Liver (tissue), 9 donors: ENCODE measurements around the gene DSTN. TPM values are rescaled to one million over a fixed set of nuclear protein-coding genes. Genes with fewer than 3 reads are reported as not detected.

Experiments used
- DNase-seq: peaks from one replicate; pipeline ENCODE4 v3.0.0-alpha.2; 2017; ENCODE audit warnings: low spot score
- H3K27ac ChIP-seq, 2 donors: one replicate each; pipeline ENCODE4 v1.7.0; 2013; ENCODE audit warnings: inconsistent platforms in 2 of 2, low read length in 2 of 2, control low read depth in 1 of 2, low read depth in 1 of 2, mild to moderate bottlenecking in 1 of 2
- H3K27me3 ChIP-seq, 4 donors: one replicate each; pipeline versions ENCODE4 v1.6.1 to v1.7.0; 2013; ENCODE audit warnings: low read length in 3 of 4, inconsistent platforms in 1 of 4, mild to moderate bottlenecking in 1 of 4, moderate library complexity in 1 of 4; ENCODE audit not compliant: control insufficient read depth in 4 of 4, insufficient read depth in 4 of 4
- H3K36me3 ChIP-seq, 4 donors: one replicate each; pipeline versions ENCODE4 v1.6.1 to v1.7.0; 2013; ENCODE audit warnings: low read length in 3 of 4, mild to moderate bottlenecking in 3 of 4, low read depth in 1 of 4, moderate library complexity in 1 of 4; ENCODE audit not compliant: control insufficient read depth in 4 of 4, insufficient read depth in 3 of 4
- H3K4me1 ChIP-seq, 4 donors: one replicate each; pipeline versions ENCODE4 v1.6.1 to v1.7.0; 2013; ENCODE audit warnings: low read length in 3 of 4, mild to moderate bottlenecking in 3 of 4, moderate library complexity in 1 of 4; ENCODE audit not compliant: control insufficient read depth in 4 of 4, insufficient read depth in 4 of 4
- H3K4me3 ChIP-seq, 3 donors: one replicate each; pipeline versions ENCODE4 v1.6.1 to v1.7.0; 2013; ENCODE audit warnings: low read length in 3 of 3, control low read depth in 1 of 3, low read depth in 1 of 3, mild to moderate bottlenecking in 1 of 3
- H3K9ac ChIP-seq, 2 donors: one replicate each; pipeline ENCODE4 v1.7.0; 2013; ENCODE audit warnings: low read length in 2 of 2, mild to moderate bottlenecking in 2 of 2, moderate library complexity in 2 of 2, control low read depth in 1 of 2, low read depth in 1 of 2
- H3K9me3 ChIP-seq, 4 donors: one replicate each; pipeline versions ENCODE4 v1.6.1 to v1.7.0; 2013; ENCODE audit warnings: low read length in 3 of 4; ENCODE audit not compliant: control insufficient read depth in 4 of 4
- EGR1 ChIP-seq, 2 donors: IDR thresholded peaks; 2 replicates each; pipeline ENCODE4 v1.6.1; 2016 to 2018; ENCODE audit warnings: antibody characterized with exemption in 2 of 2, low read depth in 2 of 2
- FOXA1 ChIP-seq: IDR thresholded peaks from 2 replicates; pipeline ENCODE4 v1.6.1; 2016; ENCODE audit warnings: antibody characterized with exemption
- FOXA2 ChIP-seq: IDR thresholded peaks from 2 replicates; pipeline ENCODE4 v1.6.1; 2016; ENCODE audit warnings: antibody characterized with exemption
- GABPA ChIP-seq, 2 donors: IDR thresholded peaks in 1 of 2; conservative IDR thresholded peaks in 1 of 2; 2 replicates each; pipeline ENCODE4 v1.6.1; 2016; ENCODE audit warnings: antibody characterized with exemption in 2 of 2, mild to moderate bottlenecking in 1 of 2, moderate library complexity in 1 of 2
- HNF4A ChIP-seq, 2 donors: conservative IDR thresholded peaks; 2 replicates each; pipeline ENCODE4 v1.6.1; 2016; ENCODE audit warnings: antibody characterized with exemption in 2 of 2, mild to moderate bottlenecking in 2 of 2
- HNF4G ChIP-seq: IDR thresholded peaks from 2 replicates; pipeline ENCODE4 v1.6.1; 2016; ENCODE audit warnings: antibody characterized with exemption
- JUND ChIP-seq, 2 donors: IDR thresholded peaks; 2 replicates each; pipeline ENCODE4 v1.6.1; 2016; ENCODE audit warnings: antibody characterized with exemption in 2 of 2
- NR2F2 ChIP-seq: IDR thresholded peaks from 2 replicates; pipeline ENCODE4 v1.6.1; 2016; ENCODE audit warnings: antibody characterized with exemption
- RAD21 ChIP-seq, 2 donors: IDR thresholded peaks; 2 replicates each; pipeline ENCODE4 v1.6.1; 2016; ENCODE audit warnings: antibody characterized with exemption in 2 of 2, mild to moderate bottlenecking in 2 of 2
- RXRA ChIP-seq, 2 donors: IDR thresholded peaks; 2 replicates each; pipeline ENCODE4 v1.6.1; 2017 to 2018; ENCODE audit warnings: antibody characterized with exemption in 2 of 2, mild to moderate bottlenecking in 1 of 2
- SP1 ChIP-seq: IDR thresholded peaks from 2 replicates; pipeline ENCODE4 v1.6.1; 2018; ENCODE audit warnings: antibody characterized with exemption, mild to moderate bottlenecking
- TAF1 ChIP-seq: conservative IDR thresholded peaks from 2 replicates; pipeline ENCODE4 v1.6.1; 2016; ENCODE audit warnings: antibody characterized with exemption, mild to moderate bottlenecking
- YY1 ChIP-seq: IDR thresholded peaks from 2 replicates; pipeline ENCODE4 v1.6.1; 2016; ENCODE audit warnings: antibody characterized with exemption, mild to moderate bottlenecking
- WGBS: extraction: QIAGEN DNeasy Blood & Tissue Kit; methylation state at CpG from one replicate; pipeline ENCODE4 v1.1.7; 2013; 5-methylcytosine and 5-hydroxymethylcytosine counted together
- polyA plus RNA-seq, 2 donors: library from polyadenylated mRNA; stranded (reverse) in 1 of 2; unstranded in 1 of 2; fragments of 200-250 nt in 1 of 2; fragments of >200 nt in 1 of 2; fragmentation: Nextera tagmentation in 1 of 2; extraction: Ambion mirVana in 1 of 2; gene quantifications; one replicate each; pipeline versions ENCODE4 v1.2.1 to v1.2.3, GENCODE V29; 2013 to 2015
- total RNA-seq, 2 donors: library from RNA; depleted of rRNA; stranded (reverse); fragments of >200 nt; gene quantifications; one replicate each; pipeline ENCODE4 v1.2.3, GENCODE V29; 2014
- TF ChIP-seq, protein P1 (sequence below): IDR thresholded peaks from 2 replicates; pipeline ENCODE4 v1.6.1; 2016; ENCODE audit warnings: antibody characterized with exemption
- TF ChIP-seq, protein P2 (sequence below): IDR thresholded peaks from 2 replicates; pipeline ENCODE4 v1.6.1; 2016; ENCODE audit warnings: antibody characterized with exemption, mild to moderate bottlenecking
- TF ChIP-seq, protein P3 (sequence below): fragments of 150-350 bp; IDR thresholded peaks from 2 replicates; pipeline ENCODE4 v1.5.1; 2017; ENCODE audit warnings: improper control_type of control experiment, low read depth, low read length; ENCODE audit not compliant: missing input control
- TF ChIP-seq, protein P4 (sequence below): IDR thresholded peaks from 2 replicates; pipeline ENCODE4 v1.6.1; 2016; ENCODE audit warnings: antibody characterized with exemption
- TF ChIP-seq, protein P5 (sequence below): IDR thresholded peaks from 2 replicates; pipeline ENCODE4 v1.6.1; 2016; ENCODE audit warnings: antibody characterized with exemption
- donor health status: healthy.
- donor health status: healthy.
- donor health status: healthy.
- donor health status: healthy.
- donor health status: healthy.

DSTN gene
- total and polyA plus RNA-seq, 4 donors, result 39.9 to 137 (median 108) TPM

GRCh38 chr20:17616480-17617211 is 46.8 kb downstream of the DSTN start:
- H3K4me1 ChIP-seq, result peaks cover 0 to 6% (median 2%) of the 10 kb centered on the region in 4 donors
- WGBS, result 88% methylated on average over 22 of the region's 22 CpGs
- H3K27me3 ChIP-seq, result no peaks in the 10 kb centered on the region
- H3K36me3 ChIP-seq, result peaks cover 37 to 76% (median 55%) of the 10 kb centered on the region in 4 donors
- H3K27ac ChIP-seq, result no peak overlapping the region
- no peak for DNase-seq
- TF ChIP-seq FOXA2 (no peak), JUND (IDR thresholded peaks at IDR 0.05) (no peak), SP1 (no peak), YY1 (no peak), TAF1 (no peak), HNF4A (conservative IDR thresholded peaks at IDR 0.05) (no peak), RXRA (IDR thresholded peaks at IDR 0.05) (no peak), HNF4G (no peak), RAD21 (IDR thresholded peaks at IDR 0.05) (no peak), FOXA1 (no peak), GABPA (IDR thresholded peaks at IDR 0.05 in 1 of 2, conservative IDR thresholded peaks at IDR 0.05 in 1 of 2) (no peak), NR2F2 (no peak), EGR1 (IDR thresholded peaks at IDR 0.05; ENCODE audit: low read depth in 2 of 2) (no peak)
- TF ChIP-seq, protein P1, sequence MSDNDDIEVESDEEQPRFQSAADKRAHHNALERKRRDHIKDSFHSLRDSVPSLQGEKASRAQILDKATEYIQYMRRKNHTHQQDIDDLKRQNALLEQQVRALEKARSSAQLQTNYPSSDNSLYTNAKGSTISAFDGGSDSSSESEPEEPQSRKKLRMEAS, result no peak
- TF ChIP-seq, protein P2, sequence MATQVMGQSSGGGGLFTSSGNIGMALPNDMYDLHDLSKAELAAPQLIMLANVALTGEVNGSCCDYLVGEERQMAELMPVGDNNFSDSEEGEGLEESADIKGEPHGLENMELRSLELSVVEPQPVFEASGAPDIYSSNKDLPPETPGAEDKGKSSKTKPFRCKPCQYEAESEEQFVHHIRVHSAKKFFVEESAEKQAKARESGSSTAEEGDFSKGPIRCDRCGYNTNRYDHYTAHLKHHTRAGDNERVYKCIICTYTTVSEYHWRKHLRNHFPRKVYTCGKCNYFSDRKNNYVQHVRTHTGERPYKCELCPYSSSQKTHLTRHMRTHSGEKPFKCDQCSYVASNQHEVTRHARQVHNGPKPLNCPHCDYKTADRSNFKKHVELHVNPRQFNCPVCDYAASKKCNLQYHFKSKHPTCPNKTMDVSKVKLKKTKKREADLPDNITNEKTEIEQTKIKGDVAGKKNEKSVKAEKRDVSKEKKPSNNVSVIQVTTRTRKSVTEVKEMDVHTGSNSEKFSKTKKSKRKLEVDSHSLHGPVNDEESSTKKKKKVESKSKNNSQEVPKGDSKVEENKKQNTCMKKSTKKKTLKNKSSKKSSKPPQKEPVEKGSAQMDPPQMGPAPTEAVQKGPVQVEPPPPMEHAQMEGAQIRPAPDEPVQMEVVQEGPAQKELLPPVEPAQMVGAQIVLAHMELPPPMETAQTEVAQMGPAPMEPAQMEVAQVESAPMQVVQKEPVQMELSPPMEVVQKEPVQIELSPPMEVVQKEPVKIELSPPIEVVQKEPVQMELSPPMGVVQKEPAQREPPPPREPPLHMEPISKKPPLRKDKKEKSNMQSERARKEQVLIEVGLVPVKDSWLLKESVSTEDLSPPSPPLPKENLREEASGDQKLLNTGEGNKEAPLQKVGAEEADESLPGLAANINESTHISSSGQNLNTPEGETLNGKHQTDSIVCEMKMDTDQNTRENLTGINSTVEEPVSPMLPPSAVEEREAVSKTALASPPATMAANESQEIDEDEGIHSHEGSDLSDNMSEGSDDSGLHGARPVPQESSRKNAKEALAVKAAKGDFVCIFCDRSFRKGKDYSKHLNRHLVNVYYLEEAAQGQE, result no peak
- TF ChIP-seq, protein P3, sequence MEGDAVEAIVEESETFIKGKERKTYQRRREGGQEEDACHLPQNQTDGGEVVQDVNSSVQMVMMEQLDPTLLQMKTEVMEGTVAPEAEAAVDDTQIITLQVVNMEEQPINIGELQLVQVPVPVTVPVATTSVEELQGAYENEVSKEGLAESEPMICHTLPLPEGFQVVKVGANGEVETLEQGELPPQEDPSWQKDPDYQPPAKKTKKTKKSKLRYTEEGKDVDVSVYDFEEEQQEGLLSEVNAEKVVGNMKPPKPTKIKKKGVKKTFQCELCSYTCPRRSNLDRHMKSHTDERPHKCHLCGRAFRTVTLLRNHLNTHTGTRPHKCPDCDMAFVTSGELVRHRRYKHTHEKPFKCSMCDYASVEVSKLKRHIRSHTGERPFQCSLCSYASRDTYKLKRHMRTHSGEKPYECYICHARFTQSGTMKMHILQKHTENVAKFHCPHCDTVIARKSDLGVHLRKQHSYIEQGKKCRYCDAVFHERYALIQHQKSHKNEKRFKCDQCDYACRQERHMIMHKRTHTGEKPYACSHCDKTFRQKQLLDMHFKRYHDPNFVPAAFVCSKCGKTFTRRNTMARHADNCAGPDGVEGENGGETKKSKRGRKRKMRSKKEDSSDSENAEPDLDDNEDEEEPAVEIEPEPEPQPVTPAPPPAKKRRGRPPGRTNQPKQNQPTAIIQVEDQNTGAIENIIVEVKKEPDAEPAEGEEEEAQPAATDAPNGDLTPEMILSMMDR, result no peak
- TF ChIP-seq, protein P4, sequence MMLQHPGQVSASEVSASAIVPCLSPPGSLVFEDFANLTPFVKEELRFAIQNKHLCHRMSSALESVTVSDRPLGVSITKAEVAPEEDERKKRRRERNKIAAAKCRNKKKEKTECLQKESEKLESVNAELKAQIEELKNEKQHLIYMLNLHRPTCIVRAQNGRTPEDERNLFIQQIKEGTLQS, result no peak
- TF ChIP-seq, protein P5, sequence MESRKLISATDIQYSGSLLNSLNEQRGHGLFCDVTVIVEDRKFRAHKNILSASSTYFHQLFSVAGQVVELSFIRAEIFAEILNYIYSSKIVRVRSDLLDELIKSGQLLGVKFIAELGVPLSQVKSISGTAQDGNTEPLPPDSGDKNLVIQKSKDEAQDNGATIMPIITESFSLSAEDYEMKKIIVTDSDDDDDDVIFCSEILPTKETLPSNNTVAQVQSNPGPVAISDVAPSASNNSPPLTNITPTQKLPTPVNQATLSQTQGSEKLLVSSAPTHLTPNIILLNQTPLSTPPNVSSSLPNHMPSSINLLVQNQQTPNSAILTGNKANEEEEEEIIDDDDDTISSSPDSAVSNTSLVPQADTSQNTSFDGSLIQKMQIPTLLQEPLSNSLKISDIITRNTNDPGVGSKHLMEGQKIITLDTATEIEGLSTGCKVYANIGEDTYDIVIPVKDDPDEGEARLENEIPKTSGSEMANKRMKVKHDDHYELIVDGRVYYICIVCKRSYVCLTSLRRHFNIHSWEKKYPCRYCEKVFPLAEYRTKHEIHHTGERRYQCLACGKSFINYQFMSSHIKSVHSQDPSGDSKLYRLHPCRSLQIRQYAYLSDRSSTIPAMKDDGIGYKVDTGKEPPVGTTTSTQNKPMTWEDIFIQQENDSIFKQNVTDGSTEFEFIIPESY, result no peak
- H3K9ac ChIP-seq, result no peak overlapping the region
- no peaks in the 10 kb centered on the region for H3K9me3 ChIP-seq
- no peak overlapping the region for H3K4me3 ChIP-seq
